K562 (cell line): Measurements from ENCODE around the gene YIPF5. TPM values are rescaled to one million over a fixed set of nuclear protein-coding genes. Genes with fewer than 3 reads are reported as not detected.

ENCODE experiments used
- ATAC-seq: fragments of 200-7000 bp; cut with Tn5 transposase; 3 replicates; pipeline ENCODE4 v1.9.1; 2020; ENCODE audit warnings: moderate library complexity
- BruUV-seq: library from RNA; stranded (reverse); fragments of 400-500 nt; replicated peaks from 2 replicates; lab custom pipeline; 2021; lab: Mats Ljungman, UMichigan
- CTCF ChIA-PET: fragments of 300-600 bp; formaldehyde crosslinking; extraction: SDS; loops from one replicate; lab custom pipeline; 2021; ENCODE audit warnings: low intra/inter-chr PET ratio; lab: Yijun Ruan, JAX
- POLR2A ChIA-PET: fragments of 300-600, 350-650 bp; sonication (Branson Sonifier 250); formaldehyde crosslinking; extraction: SDS; loops from one replicate; lab custom pipeline; 2021; ENCODE audit warnings: antibody characterized with exemption, inconsistent platforms; lab: Yijun Ruan, JAX
- DNase-seq, 4 experiments: peaks; one replicate each; pipeline versions ENCODE4 v3.0.0 to v3.0.0-alpha.2; 2011 to 2018; ENCODE audit warnings: low spot score in 3 of 4, mixed read lengths in 3 of 4; ENCODE audit errors: extremely low read depth in 1 of 4
- FAIRE-seq: peaks from 2 replicates; lab custom pipeline; 2011; peaks lifted over from hg19 to GRCh38; lab: Jason Lieb, UNC
- H2AFZ ChIP-seq: 2 replicates; pipeline ENCODE4 v1.6.0; 2011; ENCODE audit warnings: low read depth, low read length, control low read depth, inconsistent platforms
- H3K27ac ChIP-seq: fragments of 200-600 bp; 3 replicates; pipeline ENCODE4 v1.8.0; 2011; ENCODE audit warnings: low read depth, mild to moderate bottlenecking, control low read depth, inconsistent platforms, low read length, moderate library complexity, mixed read lengths; ENCODE audit errors: extremely low read depth
- H3K27me3 ChIP-seq, 2 experiments: fragments of 300-600 bp in 1 of 2; 2 replicates in 1 of 2; 3 replicates in 1 of 2; pipeline versions ENCODE4 v1.6.0 to v1.8.0; 2011; ENCODE audit warnings: inconsistent platforms in 2 of 2, low read length in 2 of 2, mild to moderate bottlenecking in 1 of 2, mixed read lengths in 1 of 2, moderate library complexity in 1 of 2; ENCODE audit not compliant: control insufficient read depth in 2 of 2, insufficient read depth in 2 of 2
- H3K36me3 ChIP-seq: fragments of 300-600 bp; 3 replicates; pipeline ENCODE4 v1.8.0; 2011; ENCODE audit warnings: mild to moderate bottlenecking, low read length, inconsistent platforms; ENCODE audit not compliant: control insufficient read depth, insufficient read depth
- H3K4me1 ChIP-seq, 2 experiments: fragments of 200-600 bp in 1 of 2; replicated peaks in 1 of 2; 2 replicates in 1 of 2; 3 replicates in 1 of 2; pipeline versions ENCODE4 v1.5.1 to v1.8.0; 2011; ENCODE audit warnings: inconsistent platforms in 2 of 2, low read length in 2 of 2, mild to moderate bottlenecking in 1 of 2, mixed read lengths in 1 of 2, moderate library complexity in 1 of 2; ENCODE audit not compliant: control insufficient read depth in 2 of 2, insufficient read depth in 2 of 2
- H3K4me2 ChIP-seq: 2 replicates; pipeline ENCODE4 v1.6.1; 2011; ENCODE audit warnings: low read length, control low read depth, inconsistent platforms, mixed read lengths; ENCODE audit not compliant: insufficient read depth
- H3K4me3 ChIP-seq: fragments of 200-600 bp; sonication (generic), shearing (Covaris generic); 2 replicates; pipeline ENCODE4 v1.5.1; 2016; ENCODE audit warnings: control low read depth, inconsistent platforms
- H3K79me2 ChIP-seq: fragments of 200-600 bp; 3 replicates; pipeline ENCODE4 v1.8.0; 2011; ENCODE audit warnings: low read length, inconsistent platforms; ENCODE audit not compliant: control insufficient read depth, insufficient read depth
- H3K9ac ChIP-seq, 2 experiments: 2 replicates each; pipeline versions ENCODE4 v1.6.0 to v1.6.1; 2011; ENCODE audit warnings: low read depth in 2 of 2, low read length in 2 of 2, control low read depth in 1 of 2, inconsistent platforms in 1 of 2, mild to moderate bottlenecking in 1 of 2, mixed read lengths in 1 of 2; ENCODE audit not compliant: insufficient read depth in 1 of 2
- H3K9me1 ChIP-seq: one replicate; pipeline ENCODE4 v1.6.0; 2011; ENCODE audit warnings: inconsistent platforms, mild to moderate bottlenecking, low read length, moderate library complexity; ENCODE audit not compliant: control insufficient read depth, insufficient read depth
- H3K9me3 ChIP-seq: replicated peaks from 2 replicates; pipeline ENCODE4 v1.5.1; 2011; ENCODE audit warnings: low read depth, low read length, inconsistent platforms; ENCODE audit not compliant: control insufficient read depth, insufficient read depth
- H4K20me1 ChIP-seq: replicated peaks from 2 replicates; pipeline ENCODE4 v1.6.1; 2011; ENCODE audit warnings: low read length, inconsistent platforms, mixed read lengths; ENCODE audit not compliant: control insufficient read depth, insufficient read depth
- BDP1 ChIP-seq: IDR thresholded peaks from 3 replicates; pipeline ENCODE4 v1.6.1; 2011; ENCODE audit not compliant: insufficient read length, insufficient read depth
- CREB5 ChIP-seq: fragments of 250-450 bp; sonication (Bioruptor Pico); IDR thresholded peaks from 2 replicates; pipeline ENCODE4 v1.5.0; 2020; ENCODE audit warnings: mild to moderate bottlenecking
- FOXP4 ChIP-seq: sonication (generic); formaldehyde crosslinking; IDR thresholded peaks from 2 replicates; pipeline ENCODE4 v1.8.0; 2022; ENCODE audit warnings: mild to moderate bottlenecking, missing genetic modification reagents, borderline replicate concordance
- HDAC2 ChIP-seq: fragments of 450-650 bp; IDR thresholded peaks from 2 replicates; pipeline ENCODE4 v1.6.1; 2016; ENCODE audit warnings: mild to moderate bottlenecking
- HES1 ChIP-seq: fragments of 450-650 bp; IDR thresholded peaks from 2 replicates; pipeline ENCODE4 v1.6.1; 2016; ENCODE audit warnings: low read depth, mild to moderate bottlenecking, moderate library complexity
- HNRNPL ChIP-seq: fragments of 200-400 bp; formaldehyde crosslinking; IDR thresholded peaks from 2 replicates; pipeline ENCODE4 v1.6.1; 2017; ENCODE audit warnings: low read depth, mild to moderate bottlenecking, low read length
- LARP7 ChIP-seq: fragments of 450-650 bp; IDR thresholded peaks from 2 replicates; pipeline ENCODE4 v1.6.1; 2016
- MNT ChIP-seq, 2 experiments: fragments of 450-650 bp; conservative IDR thresholded peaks; 2 replicates each; pipeline ENCODE4 v1.6.1; 2017; ENCODE audit warnings: mild to moderate bottlenecking in 2 of 2, moderate library complexity in 2 of 2
- POLR2AphosphoS5 ChIP-seq: IDR thresholded peaks from 2 replicates; pipeline ENCODE4 v1.6.1; 2011; ENCODE audit warnings: mild to moderate bottlenecking, low read depth, low read length, moderate library complexity; ENCODE audit not compliant: control insufficient read depth, insufficient read depth
- SFPQ ChIP-seq: fragments of 200-400 bp; formaldehyde crosslinking; IDR thresholded peaks from 2 replicates; pipeline ENCODE4 v1.6.1; 2017; ENCODE audit warnings: mild to moderate bottlenecking, low read depth, low read length, moderate library complexity
- SMAD2 ChIP-seq: fragments of 150-350 bp; IDR thresholded peaks from 2 replicates; pipeline ENCODE4 v1.6.1; 2014; ENCODE audit warnings: low read depth, mild to moderate bottlenecking, low read length
- TAF1 ChIP-seq: IDR thresholded peaks from 2 replicates; pipeline ENCODE4 v1.6.1; 2011; ENCODE audit warnings: mild to moderate bottlenecking, low read length, moderate library complexity; ENCODE audit not compliant: insufficient read depth, control insufficient read depth, severe bottlenecking; ENCODE audit errors: extremely low read depth
- ZFP36 ChIP-seq: fragments of 150-350 bp; IDR thresholded peaks from 2 replicates; pipeline ENCODE4 v1.6.1; 2018; ENCODE audit warnings: low read length, low read depth; ENCODE audit not compliant: partially characterized antibody
- ZNF354B ChIP-seq: fragments of 250-450 bp; sonication (Bioruptor Pico); IDR thresholded peaks from 2 replicates; pipeline ENCODE4 v1.4.0; 2020
- ZNF586 ChIP-seq: fragments of 450-650 bp; formaldehyde crosslinking; conservative IDR thresholded peaks from 2 replicates; pipeline ENCODE4 v1.4.0; 2020; ENCODE audit warnings: mild to moderate bottlenecking, moderate library complexity
- ZNF780A ChIP-seq: fragments of 250-450 bp; sonication (Bioruptor Pico); IDR thresholded peaks from 2 replicates; pipeline ENCODE4 v1.5.0; 2021; ENCODE audit warnings: mild to moderate bottlenecking
- WGBS: fragments of 100-300 bp; shearing (Covaris generic); methylation state at CpG from one replicate; pipeline ENCODE4 v1.1.6; 2016; ENCODE audit warnings: low coverage, mixed read lengths; ENCODE audit not compliant: insufficient coverage; ENCODE audit errors: missing lambda C conversion rate; 5-methylcytosine and 5-hydroxymethylcytosine counted together
- in situ Hi-C: fragments of 300-500 bp; cut with MboI; formaldehyde crosslinking; loops from 4 replicates; pipeline ENCODE4 v1.15.0; 2018; ENCODE audit warnings: inconsistent platforms, mixed read lengths
- intact Hi-C: fragments of 100-400 bp; cut with micrococcal nuclease; formaldehyde crosslinking; loops from 2 replicates; pipeline ENCODE4 v1.14.2; 2022
- polyA plus RNA-seq, 8 experiments: library from polyadenylated mRNA; depleted of rRNA in 4 of 8; stranded (reverse) in 5 of 8; unstranded in 3 of 8; fragments of >200 nt; fragmentation: Nextera tagmentation in 2 of 8; fragmentation: Illumina TruSeq in 1 of 8; extraction: Ambion mirVana in 2 of 8; extraction: Trizol in 1 of 8; gene quantifications; 2 replicates each; pipeline versions ENCODE4 v1.2.1 to v1.2.3, GENCODE V29; 2011 to 2014; ENCODE audit warnings: inconsistent platforms in 1 of 8, missing spikeins in 1 of 8
- total RNA-seq, 7 experiments: library from RNA; depleted of rRNA in 6 of 7; stranded (reverse); fragments of >200 nt in 6 of 7; fragmentation: Illumina TruSeq in 2 of 7; extraction: Trizol in 2 of 7; gene quantifications; 2 replicates each; pipeline versions ENCODE4 v1.2.1 to v1.2.3, GENCODE V29; 2011 to 2021; ENCODE audit warnings: low replicate concordance in 1 of 7

The YIPF5 gene
- total and polyA plus RNA-seq, 9 of the 15 experiments (the other 6 are each of a cell fraction or from before 2014, with no cell fraction given): 12.1 to 52.9 (median 33.7) TPM

GRCh38 chr5:144141585-144141984 is 28.9 kb downstream of the YIPF5 start:
- Histone ChIP-seq H2AFZ (no peak overlapping the region), H3K4me2 (no peak overlapping the region)
- TF ChIP-seq ZNF586: no peak
- TF ChIP-seq CREB5 (CRISPR knock-in tag): no peak
- TF ChIP-seq SFPQ: no peak
- no peak for TF ChIP-seq ZNF354B
- TF ChIP-seq ZNF780A: no peak
- no peak for TF ChIP-seq FOXP4 (CRISPR knock-in tag)
- TF ChIP-seq POLR2AphosphoS5: no peak
- TF ChIP-seq HNRNPL: no peak
- no peak for TF ChIP-seq HES1
- TF ChIP-seq SMAD2: no peak
- no peak for TF ChIP-seq BDP1
- no peak for TF ChIP-seq MNT (conservative IDR thresholded peaks at IDR 0.05)
- TF ChIP-seq TAF1: no peak
- TF ChIP-seq ZFP36: no peak
- TF ChIP-seq LARP7: no peak
- TF ChIP-seq HDAC2: no peak

More at GRCh38 chr5:144141585-144141984, 28.9 kb downstream of the YIPF5 start:
- in situ Hi-C loops (no loop called here), intact Hi-C loops (loop anchor here (10.0 kb wide), 1 partner anchor 1127 kb away; no protein-coding TSS in a partner anchor)
- FAIRE-seq (no peak), ATAC-seq (no peak), DNase-seq (no peak)
- H3K36me3 ChIP-seq: no peaks in the 10 kb centered on the region
- H3K4me3 ChIP-seq: no peak overlapping the region
- H3K9me1 ChIP-seq: no peaks in the 10 kb centered on the region
- ChIA-PET CTCF (no interaction called here), POLR2A (no interaction called here)
- no peak overlapping the region for H3K27ac ChIP-seq
- BruUV-seq: no TSS peak
- no peak overlapping the region for H3K9ac ChIP-seq
- WGBS: 0% methylated on average over 2 of the region's 2 CpGs
- H3K27me3 ChIP-seq: no peaks in the 10 kb centered on the region; a peak in 1 of 5 replicates
- H3K9me3 ChIP-seq: no peaks in the 10 kb centered on the region
- H3K79me2 ChIP-seq: no peaks in the 10 kb centered on the region
- H4K20me1 ChIP-seq: no peaks in the 10 kb centered on the region
- no peaks in the 10 kb centered on the region for H3K4me1 ChIP-seq
